Right ventricle myocardium inferior (tissue), 1 donor: ENCODE data around the gene SYT3. TPM values are rescaled to one million over a fixed set of nuclear protein-coding genes. Genes with fewer than 3 reads are reported as not detected.

Experiments
- ATAC-seq: fragments of 200-7000 bp; cut with Tn5 transposase; one replicate; pipeline ENCODE4 v1.9.1; 2020; ENCODE audit warnings: mild to moderate bottlenecking, moderate library complexity
- DNase-seq: peaks from one replicate; pipeline ENCODE4 v3.0.0; 2021; ENCODE audit errors: missing footprints
- intact Hi-C: fragments of 100-400 bp; cut with DNase I; formaldehyde crosslinking; loops from one replicate; pipeline ENCODE4 v1.11.0; 2022
- total RNA-seq: library from RNA; stranded (reverse); fragmentation: NEBNext Ultra II Directional; extraction: Animal tissue kit (Norgen Biotek cat#: 25700); gene quantifications from one replicate; pipeline ENCODE4 v1.2.1, GENCODE V29; 2021
- donor health status: DM: no; HTN: yes; CAD: no; lungs with severe emphysema.

SYT3 gene
- total RNA-seq, 1 donor from 2014 or later = 0.27 TPM

- no peak for DNase-seq
- no peak for ATAC-seq
- intact Hi-C loops = no loop called here
These were observed 65.8 kb downstream of the SYT3 start for GRCh38 chr19:50573741-50574461.

Other genes with a start within 250 kb of the SYT3 start
- gene SPIB, start 220.9 kb downstream of the SYT3 start, total RNA-seq = not detected
- 0.08 TPM for gene MYBPC2, start 207.0 kb downstream of the SYT3 start, total RNA-seq
- gene EMC10, start 163.4 kb downstream of the SYT3 start, total RNA-seq = 78.0 TPM
- 2.2 TPM for gene GARIN5A, start 163.0 kb downstream of the SYT3 start, total RNA-seq
- gene JOSD2, start 128.7 kb downstream of the SYT3 start, total RNA-seq = 43.7 TPM
- not detected for gene ASPDH, start 126.0 kb downstream of the SYT3 start, total RNA-seq
- gene LRRC4B, start 71.4 kb downstream of the SYT3 start, total RNA-seq = 0.92 TPM
- 2.5 TPM for gene C19orf81, start 9.6 kb upstream of the SYT3 start, total RNA-seq
- 0.22 TPM for gene SHANK1, start 79.9 kb upstream of the SYT3 start, total RNA-seq
- gene CLEC11A, start 83.5 kb upstream of the SYT3 start, total RNA-seq = 4.0 TPM
- gene GPR32, start 130.6 kb upstream of the SYT3 start, total RNA-seq = not detected
- not detected for gene ACP4, start 150.5 kb upstream of the SYT3 start, total RNA-seq
- 0.32 TPM for gene KLK1, start 183.9 kb upstream of the SYT3 start, total RNA-seq
- gene KLK15, start 193.7 kb upstream of the SYT3 start, total RNA-seq = not detected
- not detected for gene KLK3, start 215.0 kb upstream of the SYT3 start, total RNA-seq
- gene KLK2, start 233.6 kb upstream of the SYT3 start, total RNA-seq = not detected